Islet of Langerhans (tissue), 1 donor: ENCODE measurements around the gene NLRX1.
"Not testable (repeated sequence)": the region's sequence is repeated elsewhere in the genome, so short reads cannot be mapped to it uniquely, and the experiment has no call there.

ENCODE experiments used
- FAIRE-seq: peaks from one replicate; lab custom pipeline; 2011; peaks lifted over from hg19 to GRCh38; lab: Jason Lieb, UNC

NLRX1 gene, protein sequence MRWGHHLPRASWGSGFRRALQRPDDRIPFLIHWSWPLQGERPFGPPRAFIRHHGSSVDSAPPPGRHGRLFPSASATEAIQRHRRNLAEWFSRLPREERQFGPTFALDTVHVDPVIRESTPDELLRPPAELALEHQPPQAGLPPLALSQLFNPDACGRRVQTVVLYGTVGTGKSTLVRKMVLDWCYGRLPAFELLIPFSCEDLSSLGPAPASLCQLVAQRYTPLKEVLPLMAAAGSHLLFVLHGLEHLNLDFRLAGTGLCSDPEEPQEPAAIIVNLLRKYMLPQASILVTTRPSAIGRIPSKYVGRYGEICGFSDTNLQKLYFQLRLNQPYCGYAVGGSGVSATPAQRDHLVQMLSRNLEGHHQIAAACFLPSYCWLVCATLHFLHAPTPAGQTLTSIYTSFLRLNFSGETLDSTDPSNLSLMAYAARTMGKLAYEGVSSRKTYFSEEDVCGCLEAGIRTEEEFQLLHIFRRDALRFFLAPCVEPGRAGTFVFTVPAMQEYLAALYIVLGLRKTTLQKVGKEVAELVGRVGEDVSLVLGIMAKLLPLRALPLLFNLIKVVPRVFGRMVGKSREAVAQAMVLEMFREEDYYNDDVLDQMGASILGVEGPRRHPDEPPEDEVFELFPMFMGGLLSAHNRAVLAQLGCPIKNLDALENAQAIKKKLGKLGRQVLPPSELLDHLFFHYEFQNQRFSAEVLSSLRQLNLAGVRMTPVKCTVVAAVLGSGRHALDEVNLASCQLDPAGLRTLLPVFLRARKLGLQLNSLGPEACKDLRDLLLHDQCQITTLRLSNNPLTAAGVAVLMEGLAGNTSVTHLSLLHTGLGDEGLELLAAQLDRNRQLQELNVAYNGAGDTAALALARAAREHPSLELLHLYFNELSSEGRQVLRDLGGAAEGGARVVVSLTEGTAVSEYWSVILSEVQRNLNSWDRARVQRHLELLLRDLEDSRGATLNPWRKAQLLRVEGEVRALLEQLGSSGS

DNA sequence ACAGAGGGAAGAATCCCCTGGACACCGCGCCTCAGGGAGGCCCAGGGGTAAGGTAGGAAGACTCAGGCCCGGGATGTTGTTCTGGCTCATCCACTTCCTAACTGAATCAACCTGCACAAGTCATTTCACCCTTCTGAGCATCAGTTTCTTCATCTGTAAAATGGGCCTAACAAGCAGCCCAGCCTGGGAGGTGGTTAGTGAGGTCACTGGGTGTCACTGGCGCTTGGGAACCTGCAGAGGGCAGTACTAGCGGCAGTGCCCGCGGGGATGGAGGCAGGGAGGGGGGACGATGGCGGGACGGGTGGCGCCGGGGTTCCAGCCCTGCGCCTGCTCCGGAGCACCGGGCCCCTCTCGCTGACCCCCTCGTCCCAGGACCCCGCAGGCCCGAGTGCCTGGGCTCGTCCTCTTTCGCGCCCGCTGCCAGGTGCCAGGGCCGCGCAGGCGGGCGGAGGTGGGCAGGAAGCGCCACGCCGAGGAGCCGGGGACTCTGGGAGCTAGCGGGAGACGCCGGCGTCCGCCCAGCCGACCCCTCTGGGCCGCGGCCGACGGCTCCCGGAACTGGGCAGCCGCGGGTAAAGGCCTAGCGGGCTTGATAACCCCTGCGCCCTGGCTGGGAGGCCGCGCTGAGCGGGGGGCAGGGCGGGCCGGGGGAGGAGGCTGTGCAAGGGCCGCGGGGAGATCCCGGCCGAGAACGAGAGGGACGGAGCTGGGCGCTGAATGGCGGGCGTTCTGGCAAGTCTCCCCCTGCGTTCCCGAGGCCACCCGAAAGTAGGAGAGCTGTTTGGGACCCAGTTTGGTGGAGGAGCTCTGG is at the start of gene NLRX1:
Gene NLRX1 (plus strand): TSS at position 255 of the 811 bp plus-strand sequence. CDS start 2,679 bp downstream, outside the sequence.
- FAIRE-seq = no peak

DNA sequence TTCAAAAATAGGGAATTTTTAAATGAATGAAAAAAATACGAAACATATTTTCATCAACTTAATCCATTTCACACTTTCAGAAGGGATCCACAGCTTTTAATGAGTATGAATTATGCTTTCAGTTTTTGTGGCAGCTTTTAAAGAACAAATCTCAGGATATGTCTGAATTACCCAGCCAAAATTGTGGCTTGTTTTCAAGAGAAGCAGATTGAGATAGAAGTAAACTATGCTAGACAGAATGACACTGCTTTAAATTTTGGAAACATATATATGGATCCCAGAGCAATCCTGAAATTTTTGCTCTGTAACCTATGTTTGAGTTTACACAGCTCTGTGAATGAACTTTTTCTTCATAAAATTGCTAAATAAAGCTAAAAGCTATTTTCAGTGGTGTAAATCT is 49.6 kb upstream of the NLRX1 start:
- FAIRE-seq = no peak

DNA sequence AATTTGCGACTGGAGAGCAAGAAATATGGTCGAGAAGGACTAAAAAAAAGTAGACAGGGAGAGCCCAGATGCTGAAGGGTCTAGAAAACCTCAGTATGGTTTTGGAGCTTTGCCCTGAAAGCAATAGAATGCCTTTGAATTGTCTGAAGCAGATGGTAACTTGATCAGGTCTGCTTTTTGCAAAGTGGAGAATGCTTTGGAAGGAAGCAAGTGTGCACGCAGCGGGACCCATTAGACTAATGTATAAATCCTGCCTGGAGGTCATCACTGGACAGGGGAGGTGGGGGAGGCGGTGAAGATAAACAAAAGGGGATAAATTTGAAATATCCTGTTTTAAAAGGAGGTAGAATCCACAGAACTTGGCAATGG is 47.9 kb upstream of the NLRX1 start:
- no peak for FAIRE-seq

DNA sequence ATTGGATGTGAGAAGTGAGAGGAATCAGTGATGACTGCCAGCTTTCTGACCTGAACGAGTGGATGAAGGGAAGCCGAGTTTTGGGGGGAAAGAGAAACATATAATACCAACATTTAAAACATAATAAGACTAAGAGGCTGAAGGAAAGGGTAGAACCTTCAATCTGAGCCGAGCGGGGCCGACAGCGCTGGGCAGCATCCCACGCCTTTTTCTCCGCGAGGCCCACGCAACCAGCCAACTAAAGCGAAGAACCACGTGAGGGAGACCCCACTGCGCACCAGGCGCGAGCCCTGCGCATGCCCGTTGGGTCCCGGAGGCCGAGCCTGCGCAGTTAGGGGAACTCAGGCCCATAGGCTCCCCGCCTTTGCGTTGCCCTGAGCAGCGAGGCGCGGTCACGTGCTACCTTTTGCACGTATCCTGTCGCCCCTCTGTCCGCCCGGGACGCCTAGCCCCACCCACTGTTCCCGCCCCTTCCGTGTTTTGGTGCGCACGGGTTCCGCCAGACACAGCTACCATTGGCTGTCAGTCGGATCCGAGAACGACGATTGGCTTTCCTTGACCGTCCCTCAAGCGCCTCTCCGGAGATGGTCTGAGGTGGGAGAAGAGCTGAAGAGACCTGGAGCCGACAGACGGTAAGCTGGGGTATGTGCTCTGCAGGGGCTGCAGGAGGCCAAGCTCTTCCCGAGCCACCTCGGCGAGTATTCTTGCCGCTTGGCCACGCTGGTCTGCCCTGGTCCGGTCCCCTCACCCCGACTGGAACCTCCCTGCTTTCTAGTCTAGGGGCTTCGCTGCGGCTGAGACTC is 47.3 kb upstream of the NLRX1 start, which contains the start of gene HINFP:
Gene HINFP (plus strand): TSS at position 573 of the 803 bp plus-strand sequence. CDS start 5,365 bp downstream, outside the sequence.
- FAIRE-seq = peak; percentile 91

DNA sequence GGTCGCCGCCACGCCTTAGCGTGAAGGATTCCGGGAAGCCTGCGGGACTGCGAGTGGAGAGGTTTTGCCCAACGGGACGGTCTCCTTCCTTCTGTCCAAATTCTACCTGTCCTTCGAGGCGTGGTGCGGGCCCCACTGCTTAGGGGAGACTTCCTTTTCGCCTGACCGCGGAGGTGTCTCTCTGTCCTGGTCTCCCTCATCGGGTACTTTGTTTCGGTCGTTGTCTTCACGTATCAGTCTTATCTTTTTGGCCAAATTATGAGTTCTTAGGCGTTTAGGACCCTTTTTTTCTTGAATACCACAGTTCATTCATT is 46.8 kb upstream of the NLRX1 start:
- no peak for FAIRE-seq

DNA sequence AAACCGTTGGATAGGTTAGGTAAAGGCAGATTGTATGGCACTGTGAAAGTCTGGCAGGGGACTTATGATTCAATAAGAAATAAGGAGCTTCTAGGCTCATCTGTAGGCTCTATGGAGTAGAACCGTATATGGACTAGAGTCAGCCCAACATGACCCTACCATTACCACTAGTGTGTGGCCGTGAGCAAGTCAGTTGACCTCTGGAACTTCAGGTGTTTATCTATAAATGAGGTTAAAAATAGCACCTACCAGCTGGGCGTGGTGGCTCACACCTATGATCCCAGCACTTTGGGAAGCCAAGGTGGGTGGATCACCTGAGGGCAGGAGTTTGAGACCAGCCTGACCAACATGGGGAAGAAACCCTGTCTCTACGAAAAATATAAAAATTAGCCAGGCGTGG is 42.7 kb upstream of the NLRX1 start:
- FAIRE-seq = no peak

DNA sequence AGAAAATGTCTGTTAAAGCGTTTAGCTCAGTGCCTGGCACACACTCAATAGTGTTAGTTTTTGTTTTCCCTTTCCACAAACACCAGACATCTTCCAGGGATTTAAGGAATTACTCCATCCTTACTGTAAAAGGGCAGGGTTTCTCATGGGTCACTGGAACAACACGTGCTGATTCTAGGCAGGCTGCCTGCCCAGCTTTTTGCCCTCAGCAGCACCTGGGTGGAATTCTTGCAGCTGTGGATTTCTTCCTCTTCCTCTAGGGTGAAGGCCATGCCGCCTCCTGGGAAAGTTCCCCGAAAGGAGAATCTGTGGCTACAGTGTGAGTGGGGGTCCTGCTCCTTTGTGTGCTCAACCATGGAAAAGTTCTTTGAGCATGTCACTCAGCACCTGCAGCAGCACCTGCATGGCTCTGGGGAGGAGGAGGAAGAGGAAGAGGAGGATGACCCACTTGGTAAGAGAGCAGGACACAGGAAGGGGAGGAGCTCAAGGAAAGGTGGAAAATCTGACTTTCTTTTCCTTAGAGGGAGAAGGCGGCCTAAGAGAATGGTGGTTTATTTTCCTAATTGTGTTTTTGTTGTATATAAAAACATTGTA is 41.8 kb upstream of the NLRX1 start:
- no peak for FAIRE-seq

DNA sequence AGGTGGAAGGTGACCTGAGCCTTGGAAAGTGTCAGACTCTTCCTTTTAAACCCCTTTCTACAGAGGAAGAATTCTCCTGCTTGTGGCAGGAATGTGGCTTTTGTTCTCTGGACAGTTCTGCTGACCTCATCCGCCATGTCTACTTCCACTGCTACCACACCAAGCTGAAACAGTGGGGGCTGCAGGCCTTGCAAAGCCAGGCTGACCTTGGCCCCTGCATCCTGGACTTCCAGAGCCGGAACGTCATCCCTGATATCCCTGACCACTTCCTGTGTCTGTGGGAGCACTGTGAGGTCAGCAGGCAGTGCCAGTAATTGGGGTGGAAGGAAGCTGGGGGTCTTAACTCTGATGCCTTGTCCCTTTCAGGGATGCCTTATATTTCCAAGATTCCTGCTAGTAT is 37.9 kb upstream of the NLRX1 start:
- FAIRE-seq = no peak

DNA sequence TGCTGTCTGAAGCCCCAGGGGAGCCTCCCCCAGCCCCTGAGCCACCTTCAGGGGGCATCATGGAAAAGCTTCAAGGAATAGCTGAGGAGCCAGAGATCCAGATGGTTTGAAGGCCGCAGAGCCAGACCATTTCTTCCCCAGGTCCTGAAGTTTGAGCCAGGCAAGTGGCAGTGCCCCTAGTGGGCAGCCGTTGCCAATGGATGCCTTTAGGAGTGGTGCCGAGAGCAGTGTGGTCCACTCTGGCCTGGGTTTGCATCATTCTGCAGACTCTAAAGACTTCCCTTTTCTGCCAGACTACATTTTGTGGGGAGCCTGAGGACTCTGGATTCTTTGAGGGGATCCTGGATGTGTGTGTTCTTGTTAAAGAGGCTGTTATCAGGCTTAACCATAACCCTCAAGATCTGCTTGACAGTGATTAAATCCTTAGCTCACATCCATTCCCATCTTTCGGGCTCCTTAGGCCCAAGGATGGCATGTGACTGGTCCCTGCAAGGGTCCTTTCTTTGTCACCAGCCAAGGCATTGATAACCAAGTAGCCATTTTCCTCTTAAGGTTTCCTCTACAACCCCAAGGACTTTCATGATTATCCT is 34.0 kb upstream of the NLRX1 start:
- FAIRE-seq = no peak

DNA sequence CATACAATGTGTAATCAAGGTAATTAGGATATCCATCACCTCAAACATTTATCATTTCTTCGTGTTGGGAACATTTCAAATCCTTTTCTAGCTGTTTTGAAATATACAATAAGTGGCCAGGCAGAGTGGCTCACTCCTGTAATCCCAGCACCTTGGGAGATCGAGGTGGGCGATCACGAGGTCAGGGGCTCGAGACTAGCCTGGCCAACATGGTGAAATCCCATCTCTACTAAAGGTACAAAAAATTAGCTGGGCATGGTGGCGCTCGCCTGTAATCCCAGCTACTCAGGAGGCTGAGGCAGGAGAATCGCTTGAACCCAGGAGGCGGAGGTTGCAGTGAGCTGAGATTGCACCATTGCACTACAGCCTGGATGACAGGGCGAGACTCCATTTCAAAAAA is 29.2 kb upstream of the NLRX1 start:
- not testable (repeated sequence) for FAIRE-seq

DNA sequence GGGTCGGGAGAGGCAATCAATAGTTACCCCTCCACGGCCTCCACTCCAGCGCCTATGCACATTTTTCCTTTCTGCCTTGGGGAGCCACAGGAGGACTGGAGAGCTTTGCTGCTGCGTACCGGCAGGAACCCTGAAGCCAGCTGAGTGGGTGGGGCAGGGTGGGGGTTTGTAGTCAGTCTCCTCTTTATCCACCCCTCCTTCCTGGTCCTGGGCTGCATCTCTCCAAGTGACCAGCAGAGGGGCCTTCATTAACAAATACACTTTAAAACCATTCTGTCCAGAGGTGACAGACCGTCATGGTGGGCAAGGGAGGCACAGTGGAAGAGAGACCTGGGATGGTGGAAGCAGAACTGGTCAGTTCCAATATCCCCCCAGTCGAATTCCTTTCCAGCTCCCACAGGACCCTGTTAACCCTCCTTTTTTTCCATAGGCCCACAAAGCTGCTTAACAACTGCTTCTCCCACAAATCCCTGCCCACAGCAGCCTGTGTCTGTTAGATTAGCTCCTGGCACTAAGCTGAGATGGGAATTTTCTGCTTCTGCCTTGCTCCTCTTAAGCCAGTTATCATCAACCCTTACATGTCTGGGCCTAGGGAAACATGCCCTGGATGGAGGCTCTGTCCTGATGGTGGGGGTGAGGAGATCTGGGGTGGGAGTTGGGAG is 23.6 kb upstream of the NLRX1 start:
- FAIRE-seq = no peak

DNA sequence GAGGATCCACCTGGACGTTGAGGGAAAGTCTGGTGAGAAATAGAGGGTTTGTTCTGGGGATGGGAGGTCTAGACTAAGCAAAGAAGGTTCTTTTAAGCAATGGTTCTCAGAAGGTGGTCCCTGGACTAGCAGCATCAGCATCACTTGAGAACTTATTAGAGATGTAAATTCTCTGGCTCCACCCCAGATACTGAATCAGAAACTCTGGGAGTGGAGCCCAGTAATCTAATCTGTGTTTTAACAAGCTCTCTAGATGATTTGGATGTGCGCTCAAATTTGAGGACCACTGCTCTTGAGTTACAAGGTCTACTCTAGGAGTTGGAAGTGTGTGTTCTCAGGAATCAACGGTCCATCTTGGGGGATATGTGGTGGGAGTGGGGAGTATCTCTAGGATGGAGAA is 23.0 kb upstream of the NLRX1 start:
- no peak for FAIRE-seq

DNA sequence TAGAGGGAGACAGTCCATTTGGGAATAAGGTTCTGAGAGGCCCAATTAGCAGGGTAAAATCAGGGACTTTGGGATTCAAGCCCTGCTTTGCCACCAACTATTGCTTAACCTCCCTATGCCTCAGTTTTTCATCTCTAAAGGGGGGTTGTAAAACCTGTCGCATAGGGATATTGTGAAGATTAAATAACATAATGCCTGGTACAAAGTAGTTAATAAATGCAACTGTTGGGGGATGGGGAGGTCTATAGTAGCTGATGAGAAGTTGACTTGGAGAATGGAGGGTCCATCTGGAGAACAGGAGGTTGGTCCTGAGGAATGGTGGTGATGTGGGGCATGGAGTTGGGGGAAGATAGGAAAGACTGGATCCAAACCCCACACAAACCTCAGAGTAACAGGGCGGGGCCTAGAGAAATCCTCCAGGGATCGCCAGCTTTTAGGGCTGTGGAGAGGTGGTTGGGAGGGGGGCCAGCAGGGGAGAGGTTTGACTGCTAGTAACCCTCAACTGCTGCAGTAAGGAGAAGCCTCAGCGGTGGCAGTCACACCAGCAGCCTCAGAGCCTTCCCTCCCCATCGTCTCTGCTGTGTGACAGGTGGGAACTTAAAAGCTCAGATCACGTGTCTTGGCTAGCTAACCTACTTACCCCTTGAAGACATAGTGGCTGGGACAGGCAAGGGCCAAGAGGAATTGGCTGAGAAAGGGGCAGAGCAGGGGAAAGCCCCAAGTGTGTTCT is 20.8 kb upstream of the NLRX1 start:
- FAIRE-seq = no peak

DNA sequence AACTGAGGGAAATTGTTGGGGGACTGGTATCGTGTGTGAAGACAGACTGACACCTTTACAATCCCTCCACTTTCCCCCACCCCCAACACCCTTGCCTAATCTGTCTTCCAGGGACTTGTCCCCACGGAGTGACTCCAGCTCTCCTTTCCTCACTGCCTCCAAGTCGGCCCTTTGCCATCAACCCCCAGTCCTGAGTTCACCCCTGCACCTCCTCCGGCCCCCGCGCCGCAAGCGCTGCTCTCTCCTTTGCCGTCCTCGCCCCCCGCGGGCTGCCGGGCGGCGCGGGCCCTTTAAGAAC is 19.9 kb upstream of the NLRX1 start:
- FAIRE-seq = no peak

DNA sequence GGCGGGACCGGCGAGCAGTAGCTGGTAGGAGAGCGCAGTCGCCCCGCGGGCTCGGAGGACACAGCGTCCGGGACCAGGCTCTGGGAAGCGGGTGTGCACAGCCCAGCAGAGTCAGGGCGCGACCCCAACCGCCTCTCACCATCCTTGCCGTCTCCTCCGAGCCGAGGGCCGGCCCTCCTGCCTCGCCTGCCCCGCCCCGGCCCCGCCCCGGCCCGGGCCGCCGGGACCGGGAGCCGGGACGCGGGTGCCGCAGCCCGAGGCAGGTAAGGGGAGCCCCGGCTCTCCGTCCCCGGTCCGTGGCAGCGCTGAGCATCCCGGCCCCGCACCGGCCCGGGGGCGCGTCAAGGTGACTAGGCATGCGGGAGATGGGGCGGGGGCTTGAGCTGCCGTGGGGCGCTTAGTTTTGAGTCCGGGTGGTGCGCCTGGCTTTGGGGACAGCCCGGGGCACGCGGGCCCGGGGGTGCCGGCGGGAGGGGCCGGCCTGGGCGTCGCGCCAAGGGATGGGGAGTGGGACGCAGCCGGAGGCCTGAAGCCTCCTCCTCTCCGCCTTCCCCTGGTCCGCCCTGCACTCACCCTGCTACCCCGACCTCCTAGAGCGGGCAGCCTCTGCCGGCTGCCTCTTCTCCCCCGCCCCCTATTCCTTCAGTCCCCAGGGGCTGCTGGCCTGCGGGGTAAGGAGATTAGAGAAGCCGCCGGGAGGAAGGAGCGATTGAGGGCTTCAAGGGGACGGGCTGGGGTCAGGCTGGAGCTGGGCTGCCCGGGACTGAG is 19.3 kb upstream of the NLRX1 start, which contains the start of gene ABCG4:
Gene ABCG4 (plus strand): TSS at position 35 of the 768 bp plus-strand sequence. CDS start 914 bp downstream, outside the sequence.
- no peak for FAIRE-seq

DNA sequence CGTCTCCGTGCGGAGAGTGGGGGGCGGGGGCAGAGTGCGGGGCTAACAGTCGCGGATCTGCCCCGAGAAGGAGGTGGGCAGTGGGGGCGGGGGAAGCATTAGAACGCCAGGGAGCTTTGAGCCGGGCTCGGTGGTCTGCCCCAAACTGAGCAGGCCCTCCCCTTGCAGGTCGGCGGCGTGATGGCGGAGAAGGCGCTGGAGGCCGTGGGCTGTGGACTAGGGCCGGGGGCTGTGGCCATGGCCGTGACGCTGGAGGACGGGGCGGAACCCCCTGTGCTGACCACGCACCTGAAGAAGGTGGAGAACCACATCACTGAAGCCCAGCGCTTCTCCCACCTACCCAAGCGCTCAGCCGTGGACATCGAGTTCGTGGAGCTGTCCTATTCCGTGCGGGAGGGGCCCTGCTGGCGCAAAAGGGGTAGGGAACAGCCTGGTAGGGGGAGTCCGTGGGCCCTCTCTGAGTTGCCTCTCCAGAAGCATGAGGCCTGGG is 18.7 kb upstream of the NLRX1 start:
- no peak for FAIRE-seq

DNA sequence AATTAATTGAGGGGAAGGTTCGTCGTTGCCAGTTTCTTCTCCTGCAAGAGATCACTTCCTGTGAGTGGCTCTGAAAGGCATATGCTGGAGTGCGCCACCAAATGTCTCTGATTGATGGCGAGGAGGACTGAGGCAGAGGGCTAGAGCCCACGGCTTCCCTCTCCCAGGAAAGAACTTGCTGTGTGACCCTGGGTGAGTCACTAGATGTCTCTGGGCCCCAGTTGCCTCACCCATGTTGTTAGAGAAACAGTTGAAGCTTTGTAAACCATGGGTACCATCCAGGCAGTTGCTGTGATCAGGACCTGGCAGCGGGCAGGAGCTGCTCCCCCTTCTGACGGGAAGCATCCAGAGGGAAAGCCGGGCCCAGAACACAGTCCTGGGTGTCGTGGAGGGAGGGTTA is 16.5 kb upstream of the NLRX1 start:
- FAIRE-seq = no peak

DNA sequence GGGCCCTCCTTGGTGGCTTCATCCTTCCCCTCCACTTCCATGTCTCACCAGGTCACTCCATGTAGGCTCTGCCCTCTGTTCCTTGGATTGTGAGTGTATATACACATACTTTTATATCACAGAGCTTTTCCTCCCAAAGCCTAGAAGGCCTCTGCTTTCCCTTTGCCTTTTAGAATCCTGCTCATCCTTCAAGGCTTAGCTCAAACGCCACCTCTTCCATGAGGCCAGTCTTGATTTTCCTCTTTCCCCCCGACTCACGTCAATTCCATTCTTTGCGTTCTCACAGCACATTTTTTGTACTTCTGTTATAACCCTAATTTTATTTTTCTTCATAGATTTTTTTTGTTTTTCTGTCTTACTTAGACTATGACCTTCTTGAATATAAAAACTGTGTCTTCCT is 15.9 kb upstream of the NLRX1 start:
- FAIRE-seq = no peak
